Neural progenitor cell (in vitro differentiated cells): Measurements from ENCODE around the gene D2HGDH. TPM values are rescaled to one million over a fixed set of nuclear protein-coding genes. Genes with fewer than 3 reads are reported as not detected.

Experiments used
- DNase-seq: peaks from one replicate; pipeline ENCODE4 v3.0.0-alpha.2; 2016; ENCODE audit warnings: low spot score
- H2AFZ ChIP-seq: fragments of 200-600 bp; sonication (generic); replicated peaks from 2 replicates; pipeline ENCODE4 v1.6.1; 2016; ENCODE audit warnings: antibody characterized with exemption
- H3F3A ChIP-seq: fragments of 200-600 bp; sonication (generic); 2 replicates; pipeline ENCODE4 v1.6.1; 2016; ENCODE audit warnings: antibody characterized with exemption, low read depth
- H3K27ac ChIP-seq: fragments of 200-600 bp; sonication (generic); 2 replicates; pipeline ENCODE4 v1.5.1; 2016; ENCODE audit warnings: mild to moderate bottlenecking
- H3K27me3 ChIP-seq: fragments of 200-600 bp; sonication (generic); 2 replicates; pipeline ENCODE4 v1.6.1; 2016; ENCODE audit warnings: mild to moderate bottlenecking, moderate library complexity
- H3K36me3 ChIP-seq: fragments of 200-600 bp; sonication (generic); 2 replicates; pipeline ENCODE4 v1.5.1; 2016
- H3K4me1 ChIP-seq: fragments of 200-600 bp; sonication (generic); 2 replicates; pipeline ENCODE4 v1.6.1; 2016; ENCODE audit warnings: mixed run types
- H3K4me2 ChIP-seq: fragments of 200-600 bp; sonication (generic); 2 replicates; pipeline ENCODE4 v1.6.1; 2016
- H3K4me3 ChIP-seq: fragments of 200-600 bp; sonication (generic); 2 replicates; pipeline ENCODE4 v1.5.1; 2016
- H3K79me2 ChIP-seq: fragments of 200-600 bp; sonication (generic); 2 replicates; pipeline ENCODE4 v1.6.1; 2016; ENCODE audit warnings: low read depth
- H3K9ac ChIP-seq: fragments of 200-600 bp; sonication (generic); 2 replicates; pipeline ENCODE4 v1.6.1; 2016
- H3K9me3 ChIP-seq: fragments of 200-600 bp; sonication (generic); 2 replicates; pipeline ENCODE4 v1.5.1; 2016; ENCODE audit warnings: low read depth
- H4K20me1 ChIP-seq: fragments of 200-600 bp; sonication (generic); 2 replicates; pipeline ENCODE4 v1.6.1; 2016; ENCODE audit warnings: low read depth
- H3K27ac Mint-ChIP-seq: 3 replicates; pipeline ENCODE4 v1.8.0; 2021; ENCODE audit warnings: mixed read lengths
- H3K27me3 Mint-ChIP-seq: 2 replicates; pipeline ENCODE4 v1.8.0; 2022; ENCODE audit warnings: low read depth, mild to moderate bottlenecking, inconsistent platforms, moderate library complexity, mixed read lengths; ENCODE audit not compliant: insufficient read depth
- H3K36me3 Mint-ChIP-seq: 3 replicates; pipeline ENCODE4 v1.8.0; 2021; ENCODE audit warnings: mixed read lengths
- H3K4me1 Mint-ChIP-seq: 3 replicates; pipeline ENCODE4 v1.8.0; 2021; ENCODE audit warnings: mixed read lengths
- H3K4me3 Mint-ChIP-seq: 3 replicates; pipeline ENCODE4 v1.8.0; 2021; ENCODE audit warnings: mild to moderate bottlenecking, moderate library complexity, mixed read lengths
- H3K9me3 Mint-ChIP-seq: 3 replicates; pipeline ENCODE4 v1.8.0; 2020; ENCODE audit warnings: mixed read lengths
- CTCF ChIP-seq: fragments of 200-600 bp; sonication (generic); IDR thresholded peaks from 2 replicates; pipeline ENCODE4 v1.5.1; 2017; ENCODE audit warnings: antibody characterized with exemption, mild to moderate bottlenecking
- EZH2 ChIP-seq: fragments of 200-600 bp; sonication (generic); IDR thresholded peaks from 2 replicates; pipeline ENCODE4 v1.6.1; 2017; ENCODE audit warnings: antibody characterized with exemption, mild to moderate bottlenecking, moderate library complexity
- EZH2phosphoT487 ChIP-seq: fragments of 200-600 bp; sonication (generic); IDR thresholded peaks from 2 replicates; pipeline ENCODE4 v1.6.1; 2017; ENCODE audit warnings: antibody characterized with exemption
- total RNA-seq: library from RNA; depleted of rRNA; stranded (reverse); fragments of >200 nt; gene quantifications from 2 replicates; pipeline ENCODE4 v1.2.3, GENCODE V29; 2015; ENCODE audit warnings: low replicate concordance

The D2HGDH gene
- total RNA-seq, 1 donor from 2014 or later = 3.5 TPM

DNA sequence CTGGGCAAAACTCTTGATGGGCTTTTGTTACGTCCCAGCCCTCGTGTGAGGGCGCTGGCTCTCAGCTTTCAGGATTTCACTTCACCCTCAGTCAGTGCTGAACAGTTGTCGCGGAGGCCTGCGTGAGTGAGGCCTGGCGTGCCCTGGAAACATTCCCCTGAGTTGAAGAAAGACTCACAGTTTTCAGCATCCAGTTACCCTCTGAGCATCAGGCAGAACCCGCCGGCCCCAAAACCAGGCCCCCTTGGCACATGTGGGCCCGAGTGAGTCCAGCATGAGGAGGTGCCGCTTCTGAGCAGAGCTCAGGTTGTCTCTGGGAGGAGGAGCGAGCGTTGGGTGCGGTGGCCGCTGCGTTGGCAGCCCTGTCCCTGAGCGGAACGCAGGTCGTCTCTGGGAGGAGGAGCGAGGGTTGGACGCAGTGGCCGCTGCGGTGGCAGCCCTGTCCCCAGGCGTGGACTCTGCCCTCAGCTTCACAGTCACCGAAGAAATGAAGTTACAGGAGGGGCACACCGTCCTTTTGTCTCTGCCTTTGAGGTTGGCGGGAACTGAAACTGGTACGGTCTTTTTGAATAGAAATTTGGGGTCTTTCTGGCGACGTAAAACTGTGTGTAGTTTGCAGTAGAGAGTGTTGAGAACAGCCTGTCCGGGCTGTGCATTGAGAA is 74.4 kb downstream of the D2HGDH start, which contains the start of gene NEU4:
TSS of gene NEU4 (plus strand) at position 473 of the 662 bp plus-strand sequence. CDS start 5,292 bp downstream, outside the sequence.
- H3K9me3 Mint-ChIP-seq = no peaks in the 10 kb centered on the region
- no peaks in the 10 kb centered on the region for H3K36me3 Mint-ChIP-seq
- Histone ChIP-seq H3K27ac (peak within 1 kb of the TSS; percentile 62), H3K4me1 (peaks cover 23% of the 10 kb centered on the region), H3F3A (peaks cover 15% of the 10 kb centered on the region), H2AFZ (peak within 1 kb of the TSS; percentile 53), H3K4me2 (peak within 1 kb of the TSS; percentile 11), H3K9ac (no peak within 1 kb of the TSS), H3K9me3 (no peaks in the 10 kb centered on the region), H3K27me3 (peaks cover 9% of the 10 kb centered on the region), H3K79me2 (no peaks in the 10 kb centered on the region), H3K36me3 (no peaks in the 10 kb centered on the region), H4K20me1 (no peaks in the 10 kb centered on the region), H3K4me3 (no peak within 1 kb of the TSS)
- H3K4me1 Mint-ChIP-seq = peaks cover 21% of the 10 kb centered on the region
- H3K27ac Mint-ChIP-seq = peak within 1 kb of the TSS; percentile 84
- peak within 1 kb of the TSS; percentile 12 for H3K4me3 Mint-ChIP-seq
- TF ChIP-seq CTCF (no peak), EZH2phosphoT487 (no peak), EZH2 (no peak)
- H3K27me3 Mint-ChIP-seq = peaks cover 2% of the 10 kb centered on the region
- DNase-seq = peak; percentile 62

GRCh38 chr2:241809383-241810306 is 75.2 kb downstream of the D2HGDH start:
- H3K4me2 ChIP-seq = no peak overlapping the region
- TF ChIP-seq EZH2 (no peak), EZH2phosphoT487 (no peak), CTCF (no peak)
- no peak overlapping the region for H3K9ac ChIP-seq
- H3K9me3 Mint-ChIP-seq = no peaks in the 10 kb centered on the region
- no peak overlapping the region for H3K27ac ChIP-seq
- no peaks in the 10 kb centered on the region for H3K79me2 ChIP-seq
- H3K9me3 ChIP-seq = no peaks in the 10 kb centered on the region
- H3K36me3 ChIP-seq = no peaks in the 10 kb centered on the region
- H3K27me3 ChIP-seq = peaks cover 1% of the 10 kb centered on the region
- no peaks in the 10 kb centered on the region for H3K36me3 Mint-ChIP-seq
- H3K27me3 Mint-ChIP-seq = peaks cover 2% of the 10 kb centered on the region
- peaks cover 21% of the 10 kb centered on the region for H3K4me1 Mint-ChIP-seq
- no peak overlapping the region for H3K4me3 ChIP-seq
- H2AFZ ChIP-seq = no peak overlapping the region
- no peak for DNase-seq
- H3K4me3 Mint-ChIP-seq = no peak overlapping the region
- peaks cover 15% of the 10 kb centered on the region for H3F3A ChIP-seq
- peaks cover 19% of the 10 kb centered on the region for H3K4me1 ChIP-seq
- H4K20me1 ChIP-seq = no peaks in the 10 kb centered on the region
- peak overlapping the region; percentile 66 for H3K27ac Mint-ChIP-seq

DNA sequence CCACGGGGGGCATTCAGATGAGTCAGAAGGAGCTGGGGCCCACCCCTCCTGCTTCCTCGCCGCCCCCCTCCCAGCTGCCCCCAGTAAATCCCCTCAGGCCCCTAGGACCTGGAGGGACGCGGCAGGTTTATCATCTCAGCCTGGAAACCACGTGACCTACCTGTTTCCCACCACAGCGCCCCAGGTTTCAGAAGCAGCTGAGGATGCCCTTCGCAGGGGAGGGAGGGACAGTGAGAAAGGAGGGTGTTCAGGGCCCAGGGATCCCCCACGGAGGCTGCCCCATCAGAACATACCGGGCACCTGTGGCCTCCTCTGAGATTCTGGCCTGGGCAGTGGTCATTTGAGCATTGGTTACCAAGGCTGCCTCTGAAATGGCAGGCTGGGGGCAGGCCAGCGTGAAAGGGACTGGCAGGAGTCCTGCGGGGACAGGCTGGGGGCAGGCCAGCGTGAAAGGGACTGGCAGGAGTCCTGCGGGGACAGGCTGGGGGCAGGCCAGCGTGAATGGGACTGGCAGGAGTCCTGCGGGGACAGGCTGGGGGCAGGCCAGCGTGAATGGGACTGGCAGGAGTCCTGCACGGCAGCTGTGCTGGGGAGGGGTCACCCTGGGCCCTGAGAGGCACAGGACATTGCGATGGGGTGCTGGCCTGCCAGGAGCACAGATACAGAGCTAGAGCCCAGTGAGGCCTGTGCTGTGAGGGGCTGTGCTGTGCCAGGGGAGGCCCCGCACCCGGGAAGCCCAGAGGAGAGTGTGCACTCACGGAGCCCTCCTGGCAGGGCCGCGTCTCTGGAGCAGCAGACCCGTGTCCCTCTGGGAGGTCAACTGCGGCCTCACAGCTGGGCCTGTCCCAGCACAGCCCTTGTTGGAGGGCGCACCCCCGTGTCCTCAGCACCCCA is 76.1 kb downstream of the D2HGDH start:
- H3K27ac ChIP-seq = no peak overlapping the region
- peaks cover 2% of the 10 kb centered on the region for H3K27me3 Mint-ChIP-seq
- no peaks in the 10 kb centered on the region for H3K79me2 ChIP-seq
- no peak for DNase-seq
- no peak overlapping the region for H3K4me3 Mint-ChIP-seq
- no peaks in the 10 kb centered on the region for H3K36me3 ChIP-seq
- H3K4me3 ChIP-seq = no peak overlapping the region
- no peaks in the 10 kb centered on the region for H3K9me3 ChIP-seq
- no peak for TF ChIP-seq CTCF
- no peak for TF ChIP-seq EZH2phosphoT487
- TF ChIP-seq EZH2 = no peak
- H3K27me3 ChIP-seq = no peaks in the 10 kb centered on the region
- no peak overlapping the region for H2AFZ ChIP-seq
- H3K36me3 Mint-ChIP-seq = no peaks in the 10 kb centered on the region
- H4K20me1 ChIP-seq = no peaks in the 10 kb centered on the region
- peaks cover 15% of the 10 kb centered on the region for H3F3A ChIP-seq
- H3K9ac ChIP-seq = no peak overlapping the region
- no peak overlapping the region for H3K4me2 ChIP-seq
- no peaks in the 10 kb centered on the region for H3K9me3 Mint-ChIP-seq
- H3K4me1 Mint-ChIP-seq = peaks cover 24% of the 10 kb centered on the region
- peaks cover 23% of the 10 kb centered on the region for H3K4me1 ChIP-seq
- no peak overlapping the region for H3K27ac Mint-ChIP-seq
